Myometrial cell (primary cell): ENCODE results near the gene SPRED3. TPM values are rescaled to one million over a fixed set of nuclear protein-coding genes. Genes with fewer than 3 reads are reported as not detected.

Experiments
- total RNA-seq: library from RNA; depleted of rRNA; stranded (reverse); fragments of >200 nt; gene quantifications from 2 replicates; pipeline ENCODE4 v1.2.3, GENCODE V29; 2015

Gene SPRED3, protein sequence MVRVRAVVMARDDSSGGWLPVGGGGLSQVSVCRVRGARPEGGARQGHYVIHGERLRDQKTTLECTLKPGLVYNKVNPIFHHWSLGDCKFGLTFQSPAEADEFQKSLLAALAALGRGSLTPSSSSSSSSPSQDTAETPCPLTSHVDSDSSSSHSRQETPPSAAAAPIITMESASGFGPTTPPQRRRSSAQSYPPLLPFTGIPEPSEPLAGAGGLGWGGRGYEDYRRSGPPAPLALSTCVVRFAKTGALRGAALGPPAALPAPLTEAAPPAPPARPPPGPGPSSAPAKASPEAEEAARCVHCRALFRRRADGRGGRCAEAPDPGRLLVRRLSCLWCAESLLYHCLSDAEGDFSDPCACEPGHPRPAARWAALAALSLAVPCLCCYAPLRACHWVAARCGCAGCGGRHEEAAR
- 1.7 and 2.5 TPM in 2 replicates for total RNA-seq

DNA sequence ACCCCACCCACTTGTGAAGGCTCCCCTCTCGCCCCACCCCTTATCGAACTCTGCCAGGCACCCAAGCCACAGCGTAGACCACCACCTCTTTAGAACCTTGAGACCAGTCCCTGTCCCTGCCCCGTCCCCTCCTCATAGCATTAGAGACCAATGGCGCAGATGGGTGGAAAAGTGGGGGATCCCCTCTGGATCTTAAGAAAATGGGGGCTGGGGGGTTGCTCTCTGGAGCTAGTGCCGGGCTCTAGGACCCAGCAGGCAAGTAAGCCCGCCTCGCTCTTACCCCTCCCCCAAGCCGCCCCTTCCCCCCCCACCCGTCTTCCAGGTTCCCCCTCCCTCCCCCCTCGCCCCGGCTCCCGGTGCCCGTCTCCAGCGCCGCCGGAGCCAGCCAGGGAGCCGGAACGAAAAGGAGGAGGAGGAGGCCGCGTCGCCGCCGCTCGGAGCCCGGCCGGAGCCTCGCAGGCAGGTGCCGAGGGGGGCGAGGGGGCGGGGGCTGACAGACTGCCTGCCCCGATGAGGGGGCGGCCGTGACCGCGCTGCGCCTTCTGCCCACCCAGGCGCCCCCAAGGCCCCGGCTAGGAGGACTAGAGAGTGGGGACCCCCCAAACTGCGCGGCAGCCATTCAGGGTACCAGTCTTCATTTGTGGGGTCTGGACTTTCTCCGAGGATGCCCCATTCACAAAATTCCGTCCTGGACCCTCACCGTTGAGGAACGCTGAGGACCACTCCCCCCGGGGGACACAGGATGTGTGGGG lies at the start of gene SPRED3:
Gene SPRED3 (plus strand): TSS at position 349 of the 752 bp plus-strand sequence. CDS start 1,606 bp downstream, outside the sequence.

DNA sequence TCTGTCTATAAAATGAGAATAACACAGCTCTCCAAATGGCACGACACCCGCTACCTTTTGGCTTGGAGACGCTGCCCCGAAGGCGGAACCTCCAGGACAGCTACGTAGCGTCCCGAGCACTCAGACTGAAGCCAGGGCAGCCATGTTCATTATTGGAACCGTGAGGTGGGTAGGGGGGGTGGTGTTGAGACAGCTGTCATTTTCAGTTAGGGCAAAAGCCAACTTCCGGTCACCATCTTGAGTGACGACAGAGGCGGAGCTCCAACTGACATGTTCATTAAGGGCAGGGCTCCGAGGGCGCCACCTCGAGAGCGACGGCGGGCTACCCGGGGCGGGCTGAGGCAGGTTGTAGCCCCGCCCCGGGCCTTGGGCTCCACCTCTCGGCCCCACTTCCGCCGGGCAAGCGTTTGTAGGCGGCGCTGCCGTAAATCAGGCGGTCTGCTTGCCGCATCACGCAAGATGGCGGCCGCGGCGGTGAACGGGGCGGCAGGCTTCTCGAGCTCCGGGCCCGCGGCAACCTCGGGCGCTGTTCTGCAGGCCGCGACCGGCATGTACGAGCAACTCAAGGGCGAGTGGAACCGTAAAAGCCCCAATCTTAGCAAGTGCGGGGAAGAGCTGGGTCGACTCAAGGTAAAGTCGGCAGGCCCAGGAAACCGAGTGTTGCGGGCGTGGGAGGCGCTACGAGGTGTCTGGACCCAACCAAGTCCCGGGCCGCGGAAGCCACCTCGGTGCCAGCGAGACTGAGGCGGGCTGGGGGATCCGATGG lies 14.0 kb upstream of the SPRED3 start, which contains the start of gene PSMD8:
Gene PSMD8 (plus strand): TSS at position 240 of the 766 bp plus-strand sequence. CDS start 31 bp downstream, at position 271.

DNA sequence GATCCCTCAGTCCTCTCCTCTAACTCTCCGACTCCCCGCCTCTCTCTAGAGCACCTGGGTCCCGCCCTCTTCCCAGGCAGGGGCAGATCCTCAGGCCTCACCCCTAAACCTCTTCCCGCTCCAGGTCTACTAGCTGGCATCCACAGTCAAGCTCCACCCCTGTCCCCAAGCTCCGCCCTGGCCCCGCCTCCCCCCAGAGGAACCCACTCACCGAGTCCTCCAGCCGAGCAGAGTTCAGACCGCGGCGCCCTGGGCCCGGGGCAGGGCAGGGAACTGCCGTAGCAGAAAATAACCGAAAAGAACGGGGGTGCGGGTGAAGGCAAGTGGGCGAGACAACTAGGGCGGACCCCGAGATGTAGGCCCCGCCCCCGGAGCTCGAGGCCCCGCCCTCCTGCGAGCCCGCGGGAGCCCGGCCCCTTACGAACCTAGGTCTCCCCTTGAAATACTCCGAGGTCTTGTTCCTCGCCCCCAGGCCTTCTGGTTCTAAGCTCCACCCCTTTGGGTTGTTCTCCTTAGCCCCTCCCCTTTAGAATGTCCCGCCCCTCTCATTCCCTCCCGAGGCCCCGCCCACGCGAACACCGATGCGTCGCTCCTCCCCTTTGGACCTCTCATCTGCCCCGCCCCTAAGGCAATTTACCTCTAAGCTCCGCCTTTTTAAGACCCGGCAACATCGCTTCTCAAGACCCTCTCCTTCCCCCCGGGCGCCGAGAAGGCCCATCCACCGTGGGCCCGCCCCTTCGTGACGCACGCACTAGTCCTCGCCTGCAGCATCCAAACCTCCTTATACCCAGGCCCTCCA lies 748 bp upstream of the SPRED3 start, which contains the start of gene GGN:
Gene GGN (minus strand): TSS at position 485 of the 799 bp plus-strand sequence. CDS start 773 bp downstream, outside the sequence.

DNA sequence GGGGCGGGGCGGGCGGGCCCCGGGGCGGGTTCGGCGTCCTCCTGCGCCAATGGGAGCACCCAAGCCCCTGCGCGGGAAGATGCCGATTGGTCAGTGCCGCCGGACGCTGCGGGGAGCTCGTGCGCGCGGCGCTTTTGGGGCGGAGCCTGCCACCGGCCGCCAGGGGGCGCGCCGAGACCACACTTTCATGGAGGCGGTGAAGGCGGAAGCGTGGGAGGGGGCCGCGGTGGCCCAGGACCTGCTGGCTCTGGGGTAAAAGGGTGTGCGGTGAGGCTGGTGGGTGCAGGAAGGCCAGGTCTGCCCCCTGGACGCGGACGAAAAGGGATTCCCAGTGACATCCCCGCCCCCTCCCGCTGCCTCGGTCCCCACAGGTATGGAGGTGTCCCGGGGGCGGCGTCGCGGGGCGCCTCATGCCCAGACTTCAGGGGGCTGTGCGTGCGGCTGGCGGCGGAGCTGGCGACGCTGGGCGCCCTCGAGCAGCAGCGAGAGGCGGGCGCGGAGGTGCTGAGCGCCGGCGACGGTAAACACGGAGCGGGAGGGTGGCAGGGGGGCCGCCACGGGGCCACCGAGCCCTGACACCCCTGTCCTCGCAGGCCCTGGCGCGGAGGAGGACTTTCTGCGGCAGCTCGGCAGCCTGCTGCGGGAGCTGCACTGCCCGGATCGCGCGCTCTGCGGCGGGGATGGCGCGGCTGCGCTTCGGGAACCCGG lies 14.6 kb downstream of the SPRED3 start, which contains the start of gene FAM98C:
Gene FAM98C (plus strand): TSS at position 127 of the 708 bp plus-strand sequence. CDS start 61 bp downstream, at position 188.

DNA sequence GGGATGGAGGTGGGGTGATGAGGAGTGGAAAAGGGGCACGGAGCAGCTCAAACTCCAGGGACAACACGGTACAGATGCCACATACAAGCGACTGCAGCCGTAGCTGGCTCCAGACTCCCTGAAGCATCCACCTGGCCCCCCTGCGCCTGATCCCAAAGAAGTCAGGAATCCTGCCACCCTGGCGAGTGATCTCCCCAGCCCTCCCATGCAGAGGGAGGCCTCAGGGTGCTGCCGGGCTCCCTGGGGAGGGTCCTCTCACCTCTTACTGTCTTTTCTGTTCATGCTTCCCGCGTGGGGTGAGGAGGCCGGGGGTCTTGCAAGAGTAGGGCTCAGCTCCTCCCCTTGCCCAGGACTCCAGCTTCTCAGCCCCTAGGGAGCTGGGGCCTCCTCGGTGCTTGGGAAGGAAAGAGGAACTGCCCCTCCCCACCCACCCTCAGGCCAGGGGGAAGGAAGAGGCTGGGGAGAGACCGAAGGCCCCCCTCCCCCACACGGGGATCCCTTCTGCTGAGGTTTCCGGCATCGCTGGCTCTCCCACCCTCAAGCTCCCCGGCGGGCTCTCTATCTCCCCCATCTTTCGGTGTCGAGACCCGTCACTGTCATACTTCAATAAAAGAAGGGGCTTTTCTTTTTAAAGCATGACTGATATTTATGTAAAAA lies 37.4 kb downstream of the SPRED3 start, which contains the start of gene RASGRP4:
Gene RASGRP4 (minus strand): TSS at position 410 of the 657 bp plus-strand sequence. CDS start 128 bp downstream, at position 282.

DNA sequence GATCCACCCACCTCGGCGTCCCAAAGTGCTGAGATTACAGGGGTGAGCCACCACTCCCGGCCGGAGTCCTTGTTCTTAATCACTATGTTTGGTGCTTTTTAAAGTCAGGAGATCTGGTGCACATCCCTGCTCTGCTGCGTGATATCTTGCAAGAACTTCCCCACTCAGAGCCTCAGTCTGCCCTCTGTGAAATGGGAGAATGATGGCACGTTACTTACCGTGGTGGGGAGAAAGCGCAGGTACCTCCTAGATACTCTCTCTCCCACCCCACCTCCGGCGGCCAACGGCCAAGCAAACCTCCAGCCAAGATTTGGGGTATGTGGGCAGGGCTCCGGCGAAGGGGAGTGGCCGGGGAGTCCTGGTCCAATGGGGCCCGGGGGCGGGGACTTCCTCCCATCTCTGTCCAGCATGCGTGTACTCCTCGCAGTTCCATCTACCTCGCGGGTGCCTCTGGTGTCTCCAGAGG lies 44.8 kb downstream of the SPRED3 start, which contains the start of gene RYR1:
Gene RYR1 (plus strand): TSS at position 424 of the 466 bp plus-strand sequence. CDS start 139 bp downstream, outside the sequence.

Other genes with a start within 250 kb of the SPRED3 start
- gene DPF1, start 164.5 kb upstream of the SPRED3 start, total RNA-seq: 2.1 and 3.5 TPM in 2 replicates
- gene PPP1R14A, start 132.3 kb upstream of the SPRED3 start, total RNA-seq: 1.6 TPM in 1 of 2 replicates, not detected in the other
- gene SPINT2, start 124.1 kb upstream of the SPRED3 start, total RNA-seq: 3.7 and 7.5 TPM in 2 replicates
- gene C19orf33, start 84.4 kb upstream of the SPRED3 start, total RNA-seq: not detected in 2 replicates
- gene YIF1B, start 72.8 kb upstream of the SPRED3 start, total RNA-seq: 130 and 131 TPM in 2 replicates
- 3.2 and 3.7 TPM in 2 replicates for gene KCNK6, start 68.9 kb upstream of the SPRED3 start, total RNA-seq
- not detected in 2 replicates for gene CATSPERG, start 52.9 kb upstream of the SPRED3 start, total RNA-seq
- 491 and 548 TPM in 2 replicates for gene PSMD8, start 14.1 kb upstream of the SPRED3 start, total RNA-seq
- gene GGN, start 663 bp upstream of the SPRED3 start, total RNA-seq: 0.18 and 1.2 TPM in 2 replicates
- gene FAM98C, start 14.4 kb downstream of the SPRED3 start, total RNA-seq: 14.9 and 17.3 TPM in 2 replicates
- not detected in 2 replicates for gene RASGRP4, start 37.5 kb downstream of the SPRED3 start, total RNA-seq
- gene RYR1, start 45.0 kb downstream of the SPRED3 start, total RNA-seq: under 0.01 TPM in 1 of 2 replicates, not detected in the other
- gene MAP4K1, start 229.3 kb downstream of the SPRED3 start, total RNA-seq: 1.2 TPM in 1 of 2 replicates, not detected in the other
- gene EIF3K, start 230.5 kb downstream of the SPRED3 start, total RNA-seq: 515 and 517 TPM in 2 replicates